ENCODE data around the gene B4GAT1. TPM values are rescaled to one million over a fixed set of nuclear protein-coding genes. Genes with fewer than 3 reads are reported as not detected.
A peak's percentile ranks its signal among the peaks of the same experiment; 100 is the strongest.
"Not testable (repeated sequence)": the region's sequence is repeated elsewhere in the genome, so short reads cannot be mapped to it uniquely, and the experiment has no call there.

The B4GAT1 gene
- total RNA-seq, 1 experiment from 2014 or later, result 47.1 TPM

DNA sequence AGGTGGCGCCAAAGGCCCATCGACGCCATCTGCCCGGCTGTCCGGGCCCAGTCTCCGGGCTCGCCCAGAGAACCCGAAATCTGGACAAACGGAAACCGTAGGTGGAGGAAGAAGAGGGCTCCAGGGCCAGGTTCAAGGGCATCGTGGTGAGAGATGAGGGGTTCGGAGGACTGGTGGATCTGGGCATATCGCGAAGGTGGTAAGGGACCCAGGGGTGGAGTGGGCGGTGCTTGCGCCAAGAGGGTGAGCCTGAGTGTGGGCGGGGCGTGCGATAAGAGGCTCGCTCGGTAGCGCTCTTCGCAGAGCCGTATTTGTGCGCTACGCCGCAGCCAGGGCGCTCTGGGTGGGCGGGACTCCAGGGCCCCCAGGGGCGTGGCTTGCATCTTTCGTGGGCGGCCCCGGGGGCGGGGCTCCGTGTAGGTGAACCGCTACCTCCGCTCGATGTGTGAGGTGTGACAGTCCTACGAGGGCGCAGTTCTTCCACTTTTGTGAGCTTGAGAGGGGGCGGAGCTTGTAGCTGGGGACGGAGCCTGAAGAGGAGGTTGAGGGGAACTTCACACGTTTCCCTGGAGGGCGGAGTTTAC lies 35.4 kb downstream of the B4GAT1 start:
- Histone ChIP-seq H3K4me3 (ENCODE audit: low read depth, low read length, poor library complexity, severe bottlenecking) (peak overlapping the region; percentile 55), H3K9me3 (ENCODE audit: low read depth, low read length, poor library complexity, severe bottlenecking) (no peaks in the 10 kb centered on the region), H3K27me3 (replicated peaks; ENCODE audit: insufficient read depth, low read depth, low read length, poor library complexity) (no peaks in the 10 kb centered on the region), H3K27ac (ENCODE audit: low read depth, low read length, poor library complexity, severe bottlenecking) (peak overlapping the region; percentile 90), H3K36me3 (ENCODE audit: insufficient read depth, low read length, poor library complexity, severe bottlenecking) (no peaks in the 10 kb centered on the region), H3K4me1 (ENCODE audit: insufficient read depth, low read length, poor library complexity, severe bottlenecking) (peaks cover 48% of the 10 kb centered on the region)
- intact Hi-C loops (cut with micrococcal nuclease; ENCODE audit: unreplicated experiment), result loop anchor here (1.0 to 5.0 kb wide), 3 partner anchors 16 to 75 kb away; partner anchors contain the start of gene BRMS1
- ChIA-PET POLR2A (ENCODE audit: low non-redundant PET) (interaction anchor here (0.8 to 1.0 kb wide), 4 partner anchors 15 to 155 kb away, joined by 3 to 5 read pairs (median 3); partner anchors contain the start of genes PELI3 and YIF1A), CTCF (interaction anchor here (0.6 to 2.6 kb wide), 17 partner anchors 10 to 289 kb away, joined by 3 to 17 read pairs (median 5); partner anchors contain the start of genes MRPL11 and YIF1A)
- BruUV-seq (replicated peaks), result no TSS peak
- peak; percentile 98 for DNase-seq (ENCODE audit: low spot score)
- no peak for TF ChIP-seq EZH2 (IDR thresholded peaks at IDR 0.05; ENCODE audit: borderline replicate concordance, low read depth, low read length, poor library complexity, severe bottlenecking)
- TF ChIP-seq, protein P1, sequence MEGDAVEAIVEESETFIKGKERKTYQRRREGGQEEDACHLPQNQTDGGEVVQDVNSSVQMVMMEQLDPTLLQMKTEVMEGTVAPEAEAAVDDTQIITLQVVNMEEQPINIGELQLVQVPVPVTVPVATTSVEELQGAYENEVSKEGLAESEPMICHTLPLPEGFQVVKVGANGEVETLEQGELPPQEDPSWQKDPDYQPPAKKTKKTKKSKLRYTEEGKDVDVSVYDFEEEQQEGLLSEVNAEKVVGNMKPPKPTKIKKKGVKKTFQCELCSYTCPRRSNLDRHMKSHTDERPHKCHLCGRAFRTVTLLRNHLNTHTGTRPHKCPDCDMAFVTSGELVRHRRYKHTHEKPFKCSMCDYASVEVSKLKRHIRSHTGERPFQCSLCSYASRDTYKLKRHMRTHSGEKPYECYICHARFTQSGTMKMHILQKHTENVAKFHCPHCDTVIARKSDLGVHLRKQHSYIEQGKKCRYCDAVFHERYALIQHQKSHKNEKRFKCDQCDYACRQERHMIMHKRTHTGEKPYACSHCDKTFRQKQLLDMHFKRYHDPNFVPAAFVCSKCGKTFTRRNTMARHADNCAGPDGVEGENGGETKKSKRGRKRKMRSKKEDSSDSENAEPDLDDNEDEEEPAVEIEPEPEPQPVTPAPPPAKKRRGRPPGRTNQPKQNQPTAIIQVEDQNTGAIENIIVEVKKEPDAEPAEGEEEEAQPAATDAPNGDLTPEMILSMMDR (conservative IDR thresholded peaks at IDR 0.05; ENCODE audit: low read depth, low read length), result peak; percentile 98

DNA sequence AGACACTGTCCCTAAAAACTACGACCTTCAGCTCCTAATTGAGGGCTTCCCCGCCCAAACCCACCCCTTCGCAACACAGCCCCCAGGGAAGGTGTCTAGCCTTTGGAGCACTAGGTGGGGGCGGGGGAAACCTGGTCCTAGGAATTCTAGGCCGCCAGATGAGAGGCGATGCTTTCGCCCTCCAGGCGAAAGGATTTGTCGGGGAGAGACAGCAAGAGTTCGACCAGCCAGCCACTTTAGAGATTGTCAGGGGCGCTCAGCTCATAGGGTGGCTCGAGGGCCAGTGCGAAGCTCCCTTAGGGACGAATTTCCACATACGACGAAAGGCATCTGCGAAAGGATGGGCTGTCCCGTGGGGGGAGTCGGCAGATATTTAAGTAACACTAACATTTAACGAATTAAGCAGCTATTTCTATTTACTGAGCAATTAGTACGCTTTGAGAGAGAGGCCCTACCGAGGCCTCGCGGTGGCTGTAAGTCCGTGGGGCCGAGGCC lies 35.9 kb downstream of the B4GAT1 start:
- no peaks in the 10 kb centered on the region for H3K36me3 ChIP-seq (ENCODE audit: insufficient read depth, low read length, poor library complexity, severe bottlenecking)
- H3K27ac ChIP-seq (ENCODE audit: low read depth, low read length, poor library complexity, severe bottlenecking), result peak overlapping the region; percentile 90
- H3K4me1 ChIP-seq (ENCODE audit: insufficient read depth, low read length, poor library complexity, severe bottlenecking), result peaks cover 44% of the 10 kb centered on the region
- intact Hi-C loops (cut with micrococcal nuclease; ENCODE audit: unreplicated experiment), result loop anchor here (5.0 kb wide), 1 partner anchor 76 kb away; no protein-coding TSS in a partner anchor
- no TSS peak for BruUV-seq (replicated peaks)
- no peak for DNase-seq (ENCODE audit: low spot score)
- H3K27me3 ChIP-seq (replicated peaks; ENCODE audit: insufficient read depth, low read depth, low read length, poor library complexity), result no peaks in the 10 kb centered on the region
- POLR2A ChIA-PET (ENCODE audit: low non-redundant PET), result no interaction called here
- H3K9me3 ChIP-seq (ENCODE audit: low read depth, low read length, poor library complexity, severe bottlenecking), result no peaks in the 10 kb centered on the region
- CTCF ChIA-PET, result interaction anchor here (0.6 to 2.6 kb wide), 9 partner anchors 10 to 77 kb away, joined by 3 to 17 read pairs (median 5); partner anchors contain the start of gene YIF1A
- TF ChIP-seq, protein P1 (conservative IDR thresholded peaks at IDR 0.05; ENCODE audit: low read depth, low read length), result no peak
- no peak for TF ChIP-seq EZH2 (IDR thresholded peaks at IDR 0.05; ENCODE audit: borderline replicate concordance, low read depth, low read length, poor library complexity, severe bottlenecking)
- H3K4me3 ChIP-seq (ENCODE audit: low read depth, low read length, poor library complexity, severe bottlenecking), result peak overlapping the region; percentile 55

DNA sequence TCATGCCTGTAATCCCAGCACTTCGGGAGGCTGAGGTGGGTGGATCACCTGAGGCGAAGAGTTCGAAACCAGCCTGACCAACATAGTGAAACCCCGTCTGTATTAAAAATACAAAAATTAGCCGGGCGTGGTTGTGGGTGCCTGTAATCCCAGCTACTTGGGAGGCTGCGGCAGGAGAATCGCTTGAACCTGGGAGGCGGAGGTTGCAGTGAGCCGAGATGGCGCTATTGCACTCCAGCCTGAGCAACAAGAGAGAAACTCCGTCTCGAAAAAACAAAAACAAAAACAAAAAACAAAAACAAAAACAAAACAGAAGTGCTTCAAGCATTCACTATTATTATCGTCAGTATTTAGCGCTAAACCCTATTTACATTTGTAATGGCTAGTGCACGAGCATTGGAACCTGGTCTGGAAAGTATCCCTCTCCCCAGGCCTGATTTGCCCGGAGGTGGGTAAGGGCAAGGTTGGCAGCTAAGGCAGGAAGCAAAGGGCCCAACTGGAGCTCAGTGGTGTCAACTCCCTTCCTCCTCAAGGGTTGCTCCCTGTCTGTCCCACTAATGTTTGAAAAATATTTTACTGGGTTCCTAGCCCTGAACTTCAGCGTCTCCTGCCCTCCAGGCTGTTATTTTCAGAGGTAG lies 36.5 kb downstream of the B4GAT1 start:
- intact Hi-C loops (cut with micrococcal nuclease; ENCODE audit: unreplicated experiment), result loop anchor here (5.0 kb wide), 1 partner anchor 76 kb away; no protein-coding TSS in a partner anchor
- BruUV-seq (replicated peaks); DNase-seq (ENCODE audit: low spot score); H3K36me3 ChIP-seq (ENCODE audit: insufficient read depth, low read length, poor library complexity, severe bottlenecking); H3K27ac ChIP-seq (ENCODE audit: low read depth, low read length, poor library complexity, severe bottlenecking); POLR2A ChIA-PET (ENCODE audit: low non-redundant PET); H3K4me3 ChIP-seq (ENCODE audit: low read depth, low read length, poor library complexity, severe bottlenecking); H3K9me3 ChIP-seq (ENCODE audit: low read depth, low read length, poor library complexity, severe bottlenecking); H3K27me3 ChIP-seq (replicated peaks; ENCODE audit: insufficient read depth, low read depth, low read length, poor library complexity): not testable (repeated sequence)
- H3K4me1 ChIP-seq (ENCODE audit: insufficient read depth, low read length, poor library complexity, severe bottlenecking), result peaks cover 38% of the 10 kb centered on the region
- CTCF ChIA-PET, result interaction anchor here (0.6 to 2.6 kb wide), 9 partner anchors 11 to 78 kb away, joined by 3 to 17 read pairs (median 5); partner anchors contain the start of gene YIF1A

Measured in A673 (cell line).